NCI-H82 treated with DMSO at 0.1 percent for 48 hours (cell line): ENCODE data around the gene TAOK1.

Experiments used
- DNase-seq: peaks from one replicate; lab custom pipeline; 2025; ENCODE audit not compliant: unreplicated experiment; lab: John Stamatoyannopoulos, UW

Gene TAOK1

DNA sequence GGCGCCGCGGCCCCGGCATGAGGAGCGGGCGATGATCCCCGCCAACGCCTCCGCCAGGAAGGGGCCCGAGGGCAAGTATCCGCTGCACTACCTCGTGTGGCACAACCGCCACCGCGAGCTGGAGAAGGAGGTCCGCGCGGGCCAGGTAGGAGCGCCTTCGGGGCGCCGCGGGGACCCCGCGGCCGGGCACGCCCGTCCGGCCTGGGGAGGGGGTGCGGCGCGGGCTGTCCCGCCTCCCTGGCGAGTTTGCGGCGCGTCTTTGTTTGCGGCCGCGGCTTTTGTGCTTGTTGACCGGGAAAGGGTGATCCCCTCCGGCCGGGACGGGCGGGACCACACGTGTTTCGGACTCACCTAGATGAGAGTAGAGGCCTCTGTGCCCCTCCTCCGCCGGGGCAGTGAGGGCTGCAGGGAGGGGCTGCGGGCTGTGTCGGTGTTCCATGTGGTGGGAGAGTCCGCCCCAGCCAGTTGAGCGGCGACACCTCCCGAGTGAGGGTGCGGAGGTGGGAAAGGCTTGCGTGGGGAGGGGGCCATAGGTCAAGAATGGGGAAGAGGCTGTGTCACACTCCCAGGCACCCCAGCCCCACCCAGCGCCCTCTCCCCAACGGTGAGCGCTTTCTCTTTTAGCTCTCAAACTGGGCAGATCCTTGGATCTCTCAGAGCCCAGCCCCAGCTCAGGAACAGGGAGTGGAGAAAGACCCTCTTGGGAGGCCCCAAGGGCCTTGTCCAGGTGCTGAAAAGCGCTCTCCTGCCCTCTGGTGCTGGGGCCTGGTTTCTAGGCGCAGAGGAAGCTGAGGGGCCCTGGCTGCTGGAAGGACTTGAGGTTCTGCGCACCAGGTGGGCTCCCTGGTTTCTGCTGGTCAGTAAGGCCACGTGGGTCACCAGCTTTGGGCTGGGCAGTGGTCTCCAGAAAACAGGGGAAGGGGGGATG is 203.7 kb downstream of the TAOK1 start:
- peak; percentile 24 for DNase-seq

GRCh38 chr17:29594519-29595090 is 204.4 kb downstream of the TAOK1 start:
- no peak for DNase-seq

DNA sequence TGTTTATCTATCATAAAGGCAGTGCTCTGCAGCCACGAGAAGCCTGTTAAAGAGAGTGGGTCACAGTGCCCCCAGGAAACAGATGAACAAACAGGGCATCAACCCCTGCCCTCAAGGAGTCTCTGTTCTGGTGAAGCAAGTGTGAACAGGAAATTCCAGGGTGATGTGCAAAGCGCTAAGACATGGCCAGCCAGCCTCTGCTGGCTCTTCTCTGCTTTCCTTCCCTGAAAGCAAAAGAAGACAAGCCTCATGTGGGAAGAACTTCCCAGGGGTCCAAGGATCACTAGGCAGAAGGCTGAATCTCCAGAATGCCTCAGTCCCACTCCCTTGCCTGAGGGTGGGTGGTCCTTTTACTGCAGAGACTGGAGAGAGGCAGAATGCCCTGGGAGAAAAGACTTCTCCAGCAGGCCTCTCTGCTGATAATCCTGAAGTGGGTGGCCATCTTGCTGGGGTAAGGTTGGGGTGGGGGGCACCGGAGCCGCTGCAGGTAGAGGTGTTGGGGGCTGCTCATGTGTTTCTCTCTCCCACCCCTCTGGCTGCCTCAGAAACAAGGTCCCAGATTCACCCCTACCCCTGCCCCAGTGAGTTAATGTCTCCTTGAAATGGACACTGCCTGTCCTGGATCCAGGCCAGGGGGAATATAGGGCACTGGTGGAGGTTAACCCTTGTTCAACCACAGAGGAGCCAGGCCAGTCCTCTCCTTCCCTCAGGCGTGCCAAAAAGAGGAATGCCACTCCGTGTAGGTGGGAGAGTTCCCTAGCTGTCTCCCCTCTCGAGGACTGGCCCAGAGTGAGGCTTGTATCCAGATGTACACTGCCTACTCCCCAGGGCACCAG is 205.2 kb downstream of the TAOK1 start:
- DNase-seq: no peak

- no peak for DNase-seq
Measured at GRCh38 chr17:29595943-29596774, 206.0 kb downstream of the TAOK1 start.

- no peak for DNase-seq
Measured at GRCh38 chr17:29596811-29597210, 206.6 kb downstream of the TAOK1 start.

- no peak for DNase-seq
Measured at GRCh38 chr17:29597361-29598172, 207.4 kb downstream of the TAOK1 start.
